Mammary epithelial cell (primary cell): Measurements from ENCODE around the gene TCF25.

ENCODE experiments used
- CTCF ChIP-seq, 2 donors: IDR thresholded peaks in 1 of 2; conservative IDR thresholded peaks in 1 of 2; 2 replicates each; pipeline ENCODE4 v1.5.1; 2011 to 2012; ENCODE audit warnings: inconsistent platforms in 2 of 2, low read length in 2 of 2, mild to moderate bottlenecking in 2 of 2, control low read depth in 1 of 2, low read depth in 1 of 2; ENCODE audit not compliant: insufficient read depth in 1 of 2; ENCODE audit errors: extremely low read depth in 1 of 2
- EZH2 ChIP-seq: IDR thresholded peaks from 2 replicates; pipeline ENCODE4 v1.6.1; 2012; ENCODE audit warnings: low read length, inconsistent platforms, borderline replicate concordance

DNA sequence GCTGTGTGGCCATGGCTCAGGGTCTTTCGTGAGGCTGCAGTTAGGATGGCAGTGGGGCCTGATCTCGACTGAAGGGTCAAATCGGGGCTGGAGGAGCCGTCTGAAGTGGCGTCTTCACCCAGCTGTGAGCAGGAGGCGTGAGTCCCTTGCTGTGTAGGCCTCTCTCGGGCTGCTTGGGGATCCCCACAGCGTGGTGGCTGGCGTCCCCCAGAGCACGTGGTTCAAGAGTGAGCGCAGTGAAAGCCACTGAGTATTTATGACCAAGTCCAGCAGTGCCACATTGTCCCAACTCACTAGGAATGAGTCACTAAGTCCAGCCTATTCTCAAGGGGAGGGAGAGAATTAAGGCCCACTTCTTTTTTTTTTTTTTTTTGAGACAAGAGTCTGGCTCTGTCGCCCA lies 11.7 kb upstream of the TCF25 start:
- TF ChIP-seq CTCF (conservative IDR thresholded peaks at IDR 0.05 in 1 of 2, IDR thresholded peaks at IDR 0.05 in 1 of 2; ENCODE audit: extremely low read depth in 1 of 2, insufficient read depth in 1 of 2, low read depth in 1 of 2, low read length in 2 of 2) = no peak
- TF ChIP-seq EZH2 = no peak
